ENCODE measurements around the gene TREML4. TPM values are rescaled to one million over a fixed set of nuclear protein-coding genes. Genes with fewer than 3 reads are reported as not detected.
A peak's percentile ranks its signal among the peaks of the same experiment; 100 is the strongest.

The TREML4 gene
- total RNA-seq, 2 donors from 2014 or later = not detected

GRCh38 chr6:41256383-41256782 lies 28.2 kb downstream of the TREML4 start:
- Histone ChIP-seq H3K4me1 (peaks cover 19% of the 10 kb centered on the region), H3K4me3 (no peak overlapping the region), H3K36me3 (replicated peaks in 1 of 2; ENCODE audit: insufficient read depth in 1 of 2, low read depth in 2 of 2) (no peaks in the 10 kb centered on the region), H3K9me3 (no peaks in the 10 kb centered on the region), H3K27me3 (no peaks in the 10 kb centered on the region), H3K27ac (no peak overlapping the region)
- no peak for ATAC-seq
- 93 to 100% methylated on average over 1 of the region's 1 CpG for WGBS, 2 donors
- intact Hi-C loops (cut with DNase I) = no loop called here
- DNase-seq = no peak
- no peak for TF ChIP-seq POLR2A (IDR thresholded peaks at IDR 0.05)
- no peak for TF ChIP-seq CTCF (IDR thresholded peaks at IDR 0.05)

- ATAC-seq = peak; percentile 68
- peak; percentile 69 to 84 (median 80) for DNase-seq
- WGBS, 2 donors = 10 to 17% methylated on average over 2 of the region's 2 CpGs
Measured at GRCh38 chr6:41257369-41258195, 29.4 kb downstream of the TREML4 start.

GRCh38 chr6:41258196-41258493 lies 30.0 kb downstream of the TREML4 start:
- Histone ChIP-seq H3K4me3 (no peak overlapping the region), H3K9me3 (no peaks in the 10 kb centered on the region), H3K27ac (peak overlapping the region in 3 of 4 donors; percentile 23 to 63 (median 50)), H3K27me3 (no peaks in the 10 kb centered on the region), H3K4me1 (peaks cover 19% of the 10 kb centered on the region), H3K36me3 (replicated peaks in 1 of 2; ENCODE audit: insufficient read depth in 1 of 2, low read depth in 2 of 2) (no peaks in the 10 kb centered on the region)
- no peak for TF ChIP-seq POLR2A (IDR thresholded peaks at IDR 0.05)
- no peak for TF ChIP-seq CTCF (IDR thresholded peaks at IDR 0.05)
- DNase-seq (no peak), ATAC-seq (no peak)
- 89 to 100% methylated on average over 1 of the region's 1 CpG for WGBS, 2 donors
- intact Hi-C loops (cut with DNase I) = no loop called here

More at GRCh38 chr6:41257369-41258195, 29.4 kb downstream of the TREML4 start:
- TF ChIP-seq POLR2A (IDR thresholded peaks at IDR 0.05) (no peak), CTCF (IDR thresholded peaks at IDR 0.05) (no peak)
- H3K36me3 ChIP-seq (replicated peaks in 1 of 2; ENCODE audit: insufficient read depth in 1 of 2, low read depth in 2 of 2) = no peaks in the 10 kb centered on the region
- no peak overlapping the region for H3K4me3 ChIP-seq
- intact Hi-C loops (cut with DNase I) = no loop called here
- peak overlapping the region in 3 of 4 donors; percentile 37 to 63 (median 50) for H3K27ac ChIP-seq
- H3K9me3 ChIP-seq = no peaks in the 10 kb centered on the region
- no peaks in the 10 kb centered on the region for H3K27me3 ChIP-seq
- peaks cover 19% of the 10 kb centered on the region for H3K4me1 ChIP-seq

GRCh38 chr6:41262401-41262800 lies 34.3 kb downstream of the TREML4 start:
- Histone ChIP-seq H3K9me3 (peaks cover 0 to 6% (median 0%) of the 10 kb centered on the region in 3 donors), H3K27me3 (no peaks in the 10 kb centered on the region), H3K27ac (no peak overlapping the region), H3K4me1 (peaks cover 7% of the 10 kb centered on the region), H3K4me3 (no peak overlapping the region), H3K36me3 (replicated peaks in 1 of 2; ENCODE audit: insufficient read depth in 1 of 2, low read depth in 2 of 2) (no peaks in the 10 kb centered on the region)
- 51 to 52% methylated on average over 2 of the region's 2 CpGs for WGBS, 2 donors
- DNase-seq (no peak), ATAC-seq (no peak)
- TF ChIP-seq CTCF (IDR thresholded peaks at IDR 0.05) = no peak
- TF ChIP-seq POLR2A (IDR thresholded peaks at IDR 0.05) = no peak
- intact Hi-C loops (cut with DNase I) = no loop called here

- intact Hi-C loops (cut with DNase I) = no loop called here
- peaks cover 0 to 6% (median 0%) of the 10 kb centered on the region in 3 donors for H3K9me3 ChIP-seq
- ATAC-seq (no peak), DNase-seq (no peak)
- no peaks in the 10 kb centered on the region for H3K36me3 ChIP-seq (replicated peaks in 1 of 2; ENCODE audit: insufficient read depth in 1 of 2, low read depth in 2 of 2)
- no peak overlapping the region for H3K27ac ChIP-seq
- no peaks in the 10 kb centered on the region for H3K27me3 ChIP-seq
- no peak for TF ChIP-seq CTCF (IDR thresholded peaks at IDR 0.05)
- TF ChIP-seq POLR2A (IDR thresholded peaks at IDR 0.05) = no peak
- H3K4me1 ChIP-seq = no peaks in the 10 kb centered on the region
- H3K4me3 ChIP-seq = no peak overlapping the region
- 90 to 93% methylated on average over 1 of the region's 1 CpG for WGBS, 2 donors
Measured at GRCh38 chr6:41263267-41263666, 35.1 kb downstream of the TREML4 start.
